HS-27A (cell line): ENCODE data around the gene PSMB10.
"Not testable (repeated sequence)": the region's sequence is repeated elsewhere in the genome, so short reads cannot be mapped to it uniquely, and the experiment has no call there.

Experiments used
- DNase-seq: peaks from one replicate; pipeline ENCODE4 v3.0.0-alpha.2; 2012; ENCODE audit warnings: low read depth, missing footprints

Gene PSMB10

GRCh38 chr16:67942200-67942509 is 5.5 kb upstream of the PSMB10 start:
- DNase-seq = no peak

- DNase-seq = no peak
These were observed 5.0 kb upstream of the PSMB10 start for GRCh38 chr16:67941469-67942199.

- DNase-seq = no peak
These were observed 3.9 kb upstream of the PSMB10 start for GRCh38 chr16:67940446-67941089.

- no peak for DNase-seq
These were observed 3.1 kb upstream of the PSMB10 start for GRCh38 chr16:67939507-67940445.

- not testable (repeated sequence) for DNase-seq
These were observed 1.1 kb upstream of the PSMB10 start for GRCh38 chr16:67937713-67938112.

GRCh38 chr16:67936880-67937605 is 393 bp upstream of the PSMB10 start:
- DNase-seq = no peak

- peak; percentile 76 for DNase-seq
These were observed 1.1 kb downstream of the PSMB10 start for GRCh38 chr16:67935402-67936123.

- no peak for DNase-seq
These were observed 1.6 kb downstream of the PSMB10 start for GRCh38 chr16:67935101-67935401.

- no peak for DNase-seq
These were observed 2.1 kb downstream of the PSMB10 start for GRCh38 chr16:67934306-67935100.

- no peak for DNase-seq
These were observed 2.8 kb downstream of the PSMB10 start for GRCh38 chr16:67933805-67934204.

GRCh38 chr16:67932462-67932840 is 4.2 kb downstream of the PSMB10 start:
- no peak for DNase-seq

GRCh38 chr16:67931712-67932461 is 4.8 kb downstream of the PSMB10 start, which contains the start of gene CTRL:
TSS of gene CTRL (minus strand) at chr16:67931862. CDS start at chr16:67931852, 10 bp downstream.
- DNase-seq = no peak

GRCh38 chr16:67930678-67931211 is 5.9 kb downstream of the PSMB10 start:
- no peak for DNase-seq

- no peak for DNase-seq
These were observed 6.5 kb downstream of the PSMB10 start for GRCh38 chr16:67930191-67930590.

GRCh38 chr16:67928561-67929364 is 7.9 kb downstream of the PSMB10 start:
- no peak for DNase-seq

GRCh38 chr16:67928147-67928546 is 8.5 kb downstream of the PSMB10 start:
- DNase-seq = no peak

- DNase-seq = no peak
These were observed 9.3 kb downstream of the PSMB10 start for GRCh38 chr16:67927131-67927941.

- DNase-seq = no peak
These were observed 10.4 kb downstream of the PSMB10 start for GRCh38 chr16:67926181-67926750.
